Esophagus muscularis mucosa (tissue), 4 donors: ENCODE measurements around the gene CYSTM1. TPM values are rescaled to one million over a fixed set of nuclear protein-coding genes. Genes with fewer than 3 reads are reported as not detected.

Experiments used
- DNase-seq: peaks from one replicate; pipeline ENCODE4 v3.0.0-alpha.2; 2017; ENCODE audit errors: extremely low spot score
- H3K27ac ChIP-seq, 4 donors: fragments of 200-600 bp; sonication (generic); replicated peaks in 1 of 4; 1 replicate in 3 of 4; 2 replicates in 1 of 4; pipeline ENCODE4 v1.5.1; 2016 to 2019; ENCODE audit warnings: mild to moderate bottlenecking in 1 of 4
- H3K27me3 ChIP-seq, 4 donors: fragments of 200-600 bp; sonication (generic); one replicate each; pipeline versions ENCODE4 v1.5.1 to v1.6.0; 2016 to 2019
- H3K36me3 ChIP-seq, 4 donors: fragments of 200-600 bp; sonication (generic); one replicate each; pipeline ENCODE4 v1.5.1; 2016 to 2019
- H3K4me1 ChIP-seq, 4 donors: fragments of 200-600 bp; sonication (generic); one replicate each; pipeline ENCODE4 v1.5.1; 2016 to 2019
- H3K4me3 ChIP-seq, 4 donors: fragments of 200-600 bp; sonication (generic); 1 replicate in 2 of 4; 2 replicates in 2 of 4; pipeline ENCODE4 v1.5.1; 2016 to 2019; ENCODE audit warnings: mild to moderate bottlenecking in 4 of 4, moderate library complexity in 1 of 4
- H3K9me3 ChIP-seq, 4 donors: fragments of 200-600 bp; sonication (generic); 1 replicate in 3 of 4; 2 replicates in 1 of 4; pipeline ENCODE4 v1.5.1; 2016 to 2019
- CTCF ChIP-seq, 3 experiments: fragments of 200-600 bp in 2 of 3; fragments of 450-650 bp in 1 of 3; sonication (generic) in 2 of 3; IDR thresholded peaks; one replicate each; pipeline ENCODE4 v1.5.1; 2017 to 2019; ENCODE audit warnings: antibody characterized with exemption in 3 of 3, mild to moderate bottlenecking in 2 of 3, moderate library complexity in 1 of 3
- EP300 ChIP-seq: sonication (generic); formaldehyde crosslinking; IDR thresholded peaks from one replicate; pipeline ENCODE4 v1.6.1; 2017; ENCODE audit warnings: antibody characterized with exemption
- POLR2A ChIP-seq: fragments of 450-650 bp; IDR thresholded peaks from one replicate; pipeline ENCODE4 v1.6.1; 2017; ENCODE audit warnings: antibody characterized with exemption, moderate library complexity, mild to moderate bottlenecking, low read depth
- POLR2AphosphoS5 ChIP-seq, 2 donors: sonication (generic); formaldehyde crosslinking; IDR thresholded peaks; one replicate each; pipeline ENCODE4 v1.6.1; 2017; ENCODE audit warnings: antibody characterized with exemption in 2 of 2
- WGBS: methylation state at CpG from one replicate; pipeline ENCODE4 v1.1.5; 2018; 5-methylcytosine and 5-hydroxymethylcytosine counted together
- intact Hi-C: fragments of 100-400 bp; cut with DNase I; formaldehyde crosslinking; loops from one replicate; pipeline ENCODE4 v1.15.1; 2023
- total RNA-seq, 4 donors: library from RNA; depleted of rRNA; stranded (reverse); fragments of >200 nt; gene quantifications; one replicate each; pipeline versions ENCODE4 v1.1.0 to v1.2.1, GENCODE V29; 2016

CYSTM1 gene
- total RNA-seq, 4 donors from 2014 or later, result 54.0 to 81.0 (median 67.8) TPM

- peaks cover 28 to 53% (median 51%) of the 10 kb centered on the region in 4 donors for H3K4me1 ChIP-seq
- peak overlapping the region; percentile 74 to 98 (median 90) for H3K4me3 ChIP-seq
- intact Hi-C loops, result loop anchor here (10.0 kb wide), 1 partner anchor 179 kb away; no protein-coding TSS in a partner anchor
- no peaks in the 10 kb centered on the region for H3K27me3 ChIP-seq
- peaks cover 0 to 5% (median 0%) of the 10 kb centered on the region in 4 donors for H3K36me3 ChIP-seq
- 2% methylated on average over 20 of the region's 58 CpGs for WGBS
- TF ChIP-seq POLR2A, result no peak
- TF ChIP-seq CTCF (IDR thresholded peaks at IDR 0.05), result peak in 2 of 3 experiments; percentile 15 to 35
- TF ChIP-seq EP300, result no peak
- peak in 1 of 2 donors; percentile 51 for TF ChIP-seq POLR2AphosphoS5 (IDR thresholded peaks at IDR 0.05)
- peak overlapping the region; percentile 93 to 99 (median 98) for H3K27ac ChIP-seq
- H3K9me3 ChIP-seq, result no peaks in the 10 kb centered on the region
- peak; percentile 96 for DNase-seq
These were observed 511 bp downstream of the CYSTM1 start for GRCh38 chr5:140175367-140176030.

- intact Hi-C loops, result loop anchor here (10.0 kb wide), 1 partner anchor 179 kb away; no protein-coding TSS in a partner anchor
- no peak for TF ChIP-seq EP300
- no peak for TF ChIP-seq CTCF (IDR thresholded peaks at IDR 0.05)
- no peak for TF ChIP-seq POLR2A
- no peak for DNase-seq
- H3K36me3 ChIP-seq, result peaks cover 0 to 5% (median 0%) of the 10 kb centered on the region in 4 donors
- H3K27me3 ChIP-seq, result no peaks in the 10 kb centered on the region
- H3K4me1 ChIP-seq, result peaks cover 31 to 58% (median 56%) of the 10 kb centered on the region in 4 donors
- 14% methylated on average over 4 of the region's 4 CpGs for WGBS
- no peaks in the 10 kb centered on the region for H3K9me3 ChIP-seq
- H3K4me3 ChIP-seq, result peak overlapping the region; percentile 74 to 98 (median 90)
- H3K27ac ChIP-seq, result peak overlapping the region; percentile 93 to 99 (median 98)
These were observed 1.0 kb downstream of the CYSTM1 start for GRCh38 chr5:140176031-140176387.

GRCh38 chr5:140178086-140178410 is 3.1 kb downstream of the CYSTM1 start:
- intact Hi-C loops, result loop anchor here (10.0 kb wide), 1 partner anchor 177 kb away; no protein-coding TSS in a partner anchor
- WGBS, result 41% methylated on average over 1 of the region's 1 CpG
- Histone ChIP-seq H3K9me3 (no peaks in the 10 kb centered on the region), H3K4me3 (no peak overlapping the region), H3K27me3 (no peaks in the 10 kb centered on the region), H3K4me1 (peaks cover 51 to 79% (median 74%) of the 10 kb centered on the region in 4 donors), H3K27ac (peak overlapping the region; percentile 72 to 99 (median 75)), H3K36me3 (peaks cover 0 to 2% (median 0%) of the 10 kb centered on the region in 4 donors)
- DNase-seq, result no peak
- TF ChIP-seq CTCF (IDR thresholded peaks at IDR 0.05), result no peak
- TF ChIP-seq POLR2A, result no peak
- no peak for TF ChIP-seq POLR2AphosphoS5 (IDR thresholded peaks at IDR 0.05)
- no peak for TF ChIP-seq EP300

- peaks cover 57 to 84% (median 79%) of the 10 kb centered on the region in 4 donors for H3K4me1 ChIP-seq
- TF ChIP-seq POLR2A, result no peak
- no peak for TF ChIP-seq CTCF (IDR thresholded peaks at IDR 0.05)
- TF ChIP-seq EP300, result no peak
- no peak for TF ChIP-seq POLR2AphosphoS5 (IDR thresholded peaks at IDR 0.05)
- DNase-seq, result no peak
- no peaks in the 10 kb centered on the region for H3K36me3 ChIP-seq
- H3K9me3 ChIP-seq, result no peaks in the 10 kb centered on the region
- intact Hi-C loops, result loop anchor here (10.0 kb wide), 1 partner anchor 176 kb away; no protein-coding TSS in a partner anchor
- no peaks in the 10 kb centered on the region for H3K27me3 ChIP-seq
- no peak overlapping the region for H3K4me3 ChIP-seq
- H3K27ac ChIP-seq, result peak overlapping the region; percentile 72 to 99 (median 75)
- WGBS, result 85% methylated on average over 6 of the region's 6 CpGs
These were observed 3.6 kb downstream of the CYSTM1 start for GRCh38 chr5:140178482-140179116.
